PC-3 (cell line): ENCODE measurements around the gene PDHA1. TPM values are rescaled to one million over a fixed set of nuclear protein-coding genes. Genes with fewer than 3 reads are reported as not detected.

ENCODE experiments used
- ATAC-seq: fragments of 200-7000 bp; cut with Tn5 transposase; 2 replicates; pipeline ENCODE4 v1.9.1; 2020; ENCODE audit warnings: mild to moderate bottlenecking, moderate library complexity
- BruUV-seq: library from RNA; stranded (reverse); fragments of 400-500 nt; replicated peaks from 2 replicates; lab custom pipeline; 2021; lab: Mats Ljungman, UMichigan
- CTCF ChIA-PET: fragments of 300-600 bp; sonication (Branson Sonifier 250); formaldehyde crosslinking; loops from one replicate; lab custom pipeline; 2022; ENCODE audit warnings: antibody characterized with exemption; lab: Charles Lee
- POLR2A ChIA-PET: fragments of 300-600 bp; sonication (Branson Sonifier 250); formaldehyde crosslinking; loops from one replicate; lab custom pipeline; 2022; ENCODE audit warnings: antibody characterized with exemption; ENCODE audit not compliant: unreplicated experiment; lab: Charles Lee
- DNase-seq: peaks from one replicate; pipeline ENCODE4 v3.0.0-alpha.2; 2015
- H2AFZ ChIP-seq: fragments of 300-600 bp; sonication (generic); 2 replicates; pipeline ENCODE4 v1.6.0; 2016; ENCODE audit warnings: antibody characterized with exemption, low read length
- H3F3A ChIP-seq: fragments of 300-600 bp; sonication (generic); one replicate; pipeline ENCODE4 v1.6.0; 2017; ENCODE audit warnings: antibody characterized with exemption, low read length, control low read depth, mild to moderate bottlenecking; ENCODE audit not compliant: unreplicated experiment
- H3K27ac ChIP-seq: fragments of 300-600 bp; sonication (generic); 2 replicates; pipeline ENCODE4 v1.5.1; 2016; ENCODE audit warnings: mild to moderate bottlenecking, low read length
- H3K27me3 ChIP-seq: fragments of 300-600 bp; sonication (generic); 2 replicates; pipeline ENCODE4 v1.6.1; 2016; ENCODE audit warnings: low read length, mixed read lengths
- H3K36me3 ChIP-seq: fragments of 300-600 bp; sonication (generic); 2 replicates; pipeline ENCODE4 v1.6.1; 2016; ENCODE audit warnings: low read depth, mixed run types, low read length, mixed read lengths
- H3K4me1 ChIP-seq: fragments of 300-600 bp; sonication (generic); 2 replicates; pipeline ENCODE4 v1.5.1; 2016; ENCODE audit warnings: low read length; ENCODE audit not compliant: insufficient read depth
- H3K4me2 ChIP-seq: fragments of 300-600 bp; sonication (generic); 2 replicates; pipeline ENCODE4 v1.6.0; 2016; ENCODE audit warnings: low read length
- H3K4me3 ChIP-seq: fragments of 300-600 bp; sonication (generic); 2 replicates; pipeline ENCODE4 v1.5.1; 2016; ENCODE audit warnings: mild to moderate bottlenecking, low read length, mixed read lengths
- H3K79me2 ChIP-seq: fragments of 300-600 bp; sonication (generic); 2 replicates; pipeline ENCODE4 v1.6.1; 2017; ENCODE audit warnings: low read length, mixed read lengths
- H3K9ac ChIP-seq: fragments of 300-600 bp; sonication (generic); 2 replicates; pipeline ENCODE4 v1.6.0; 2016; ENCODE audit warnings: mild to moderate bottlenecking, low read length
- H3K9me2 ChIP-seq: fragments of 300-600 bp; sonication (generic); replicated peaks from 2 replicates; pipeline ENCODE4 v1.6.1; 2016; ENCODE audit warnings: mixed run types, low read length, mixed read lengths
- H3K9me3 ChIP-seq: fragments of 300-600 bp; sonication (generic); 2 replicates; pipeline ENCODE4 v1.6.1; 2016; ENCODE audit warnings: low read length, mixed read lengths
- H4K20me1 ChIP-seq: fragments of 300-600 bp; sonication (generic); 2 replicates; pipeline ENCODE4 v1.6.1; 2016; ENCODE audit warnings: low read length, mixed read lengths
- EZH2 ChIP-seq: fragments of 300-600 bp; sonication (generic); IDR thresholded peaks from one replicate; pipeline ENCODE4 v1.6.1; 2017; ENCODE audit warnings: antibody characterized with exemption, mild to moderate bottlenecking, low read length; ENCODE audit not compliant: unreplicated experiment
- EZH2phosphoT487 ChIP-seq: fragments of 300-600 bp; sonication (generic); IDR thresholded peaks from 2 replicates; pipeline ENCODE4 v1.6.1; 2018; ENCODE audit warnings: mild to moderate bottlenecking, antibody characterized with exemption, low read length, borderline replicate concordance
- intact Hi-C: fragments of 100-400 bp; cut with micrococcal nuclease; formaldehyde crosslinking; loops from 2 replicates; pipeline ENCODE4 v1.9.0; 2023
- total RNA-seq: library from RNA; depleted of rRNA; stranded (reverse); fragments of >200 nt; gene quantifications from 2 replicates; pipeline ENCODE4 v1.2.3, GENCODE V29; 2014; rRNA removed
- TF ChIP-seq, protein P1 (sequence below): fragments of 300-600 bp; sonication (generic); conservative IDR thresholded peaks from 2 replicates; pipeline ENCODE4 v1.5.1; 2017; ENCODE audit warnings: antibody characterized with exemption, low read depth, mild to moderate bottlenecking, low read length

The PDHA1 gene
- total RNA-seq, 1 experiment from 2014 or later, result 408 TPM

DNA sequence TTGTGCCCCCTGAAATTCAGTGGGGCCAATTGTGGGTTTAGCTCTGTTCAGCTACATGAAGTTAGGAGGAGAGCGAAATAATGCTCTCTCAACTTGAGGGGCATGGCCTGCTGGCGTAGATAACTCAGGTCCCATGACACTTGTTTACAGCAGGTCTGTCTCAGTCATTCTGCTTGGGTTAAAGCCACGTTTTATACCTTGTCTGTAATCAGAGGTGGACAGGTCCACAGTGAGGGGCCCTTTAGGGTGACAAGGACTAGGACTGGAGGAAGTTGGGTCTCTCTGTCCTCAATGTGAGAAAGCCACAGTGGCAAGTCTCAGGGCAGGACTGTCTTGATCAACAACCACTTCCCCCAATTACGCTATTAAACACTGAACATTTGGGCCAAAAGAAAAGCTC is 49.0 kb downstream of the PDHA1 start:
- CTCF ChIA-PET, result no interaction called here
- no TSS peak for BruUV-seq

DNA sequence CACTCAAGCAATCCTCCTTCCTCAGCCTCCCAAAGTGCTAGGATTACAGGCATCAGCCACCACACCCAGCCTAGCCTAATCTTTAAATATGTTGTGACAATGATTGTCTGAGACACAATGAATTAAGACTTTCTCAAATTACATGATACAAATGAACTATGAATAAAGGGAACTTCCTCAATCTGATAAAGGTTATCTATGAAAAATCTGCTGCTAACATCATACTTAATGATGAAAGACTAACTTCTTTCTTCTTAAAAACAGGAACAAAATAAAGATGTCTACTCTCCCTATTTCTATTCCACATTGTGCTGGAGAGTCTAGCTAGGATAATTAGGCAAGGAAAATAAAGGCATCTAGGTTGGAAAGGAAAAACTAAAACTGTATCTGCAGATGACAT is 60.0 kb downstream of the PDHA1 start:
- Histone ChIP-seq H3K4me3 (no peak overlapping the region), H3K79me2 (no peaks in the 10 kb centered on the region), H3K4me2 (no peak overlapping the region), H2AFZ (no peak overlapping the region), H4K20me1 (no peaks in the 10 kb centered on the region), H3K27ac (no peak overlapping the region), H3K9me2 (no peaks in the 10 kb centered on the region), H3F3A (no peaks in the 10 kb centered on the region), H3K27me3 (no peaks in the 10 kb centered on the region), H3K36me3 (no peaks in the 10 kb centered on the region), H3K4me1 (no peaks in the 10 kb centered on the region), H3K9me3 (no peaks in the 10 kb centered on the region), H3K9ac (no peak overlapping the region)
- DNase-seq, result no peak
- ATAC-seq, result no peak
- no peak for TF ChIP-seq EZH2
- no peak for TF ChIP-seq EZH2phosphoT487
- TF ChIP-seq, protein P1, sequence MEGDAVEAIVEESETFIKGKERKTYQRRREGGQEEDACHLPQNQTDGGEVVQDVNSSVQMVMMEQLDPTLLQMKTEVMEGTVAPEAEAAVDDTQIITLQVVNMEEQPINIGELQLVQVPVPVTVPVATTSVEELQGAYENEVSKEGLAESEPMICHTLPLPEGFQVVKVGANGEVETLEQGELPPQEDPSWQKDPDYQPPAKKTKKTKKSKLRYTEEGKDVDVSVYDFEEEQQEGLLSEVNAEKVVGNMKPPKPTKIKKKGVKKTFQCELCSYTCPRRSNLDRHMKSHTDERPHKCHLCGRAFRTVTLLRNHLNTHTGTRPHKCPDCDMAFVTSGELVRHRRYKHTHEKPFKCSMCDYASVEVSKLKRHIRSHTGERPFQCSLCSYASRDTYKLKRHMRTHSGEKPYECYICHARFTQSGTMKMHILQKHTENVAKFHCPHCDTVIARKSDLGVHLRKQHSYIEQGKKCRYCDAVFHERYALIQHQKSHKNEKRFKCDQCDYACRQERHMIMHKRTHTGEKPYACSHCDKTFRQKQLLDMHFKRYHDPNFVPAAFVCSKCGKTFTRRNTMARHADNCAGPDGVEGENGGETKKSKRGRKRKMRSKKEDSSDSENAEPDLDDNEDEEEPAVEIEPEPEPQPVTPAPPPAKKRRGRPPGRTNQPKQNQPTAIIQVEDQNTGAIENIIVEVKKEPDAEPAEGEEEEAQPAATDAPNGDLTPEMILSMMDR, result no peak
- POLR2A ChIA-PET, result no interaction called here
- intact Hi-C loops, result no loop called here
- no TSS peak for BruUV-seq
- CTCF ChIA-PET, result no interaction called here

More for the DNA sequence above, 49.0 kb downstream of the PDHA1 start:
- H3K9ac ChIP-seq, result no peak overlapping the region
- no peaks in the 10 kb centered on the region for H3K9me2 ChIP-seq
- no peaks in the 10 kb centered on the region for H3F3A ChIP-seq
- ATAC-seq (no peak), DNase-seq (no peak)
- no peak overlapping the region for H3K4me2 ChIP-seq
- POLR2A ChIA-PET, result no interaction called here
- no peaks in the 10 kb centered on the region for H4K20me1 ChIP-seq
- no peaks in the 10 kb centered on the region for H3K4me1 ChIP-seq
- H2AFZ ChIP-seq, result no peak overlapping the region
- no peak overlapping the region for H3K4me3 ChIP-seq
- H3K79me2 ChIP-seq, result no peaks in the 10 kb centered on the region
- H3K9me3 ChIP-seq, result no peaks in the 10 kb centered on the region
- no peak for TF ChIP-seq EZH2
- TF ChIP-seq, protein P1, result no peak
- no peak for TF ChIP-seq EZH2phosphoT487
- no peak overlapping the region for H3K27ac ChIP-seq
- H3K36me3 ChIP-seq, result no peaks in the 10 kb centered on the region
- H3K27me3 ChIP-seq, result no peaks in the 10 kb centered on the region
- intact Hi-C loops, result no loop called here

DNA sequence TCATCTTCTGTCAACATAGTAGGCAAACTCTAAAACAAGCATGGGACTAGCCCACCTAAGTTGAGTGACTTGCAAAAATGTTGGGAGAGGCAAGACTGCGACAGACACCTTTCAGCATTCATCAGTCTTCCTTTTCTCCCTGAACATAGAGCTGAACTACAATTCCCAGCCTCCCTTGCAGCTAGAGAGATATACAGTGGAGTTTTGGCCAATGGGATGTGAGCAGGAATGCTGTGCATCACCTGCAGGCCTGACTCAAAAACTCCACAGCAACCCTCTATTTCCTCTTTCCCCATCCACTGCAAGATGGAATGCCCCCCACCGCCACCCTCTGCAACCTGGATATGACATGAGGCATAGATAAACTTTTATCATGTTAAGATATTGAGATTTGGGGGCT is 66.5 kb downstream of the PDHA1 start:
- POLR2A ChIA-PET, result no interaction called here
- intact Hi-C loops, result no loop called here
- no peak overlapping the region for H3K9ac ChIP-seq
- H3K4me1 ChIP-seq, result no peaks in the 10 kb centered on the region
- H3K27me3 ChIP-seq, result no peaks in the 10 kb centered on the region
- no peaks in the 10 kb centered on the region for H3K36me3 ChIP-seq
- no peaks in the 10 kb centered on the region for H3K9me3 ChIP-seq
- H3K9me2 ChIP-seq, result no peaks in the 10 kb centered on the region
- no peak overlapping the region for H3K27ac ChIP-seq
- ATAC-seq (no peak), DNase-seq (no peak)
- no TSS peak for BruUV-seq
- no peaks in the 10 kb centered on the region for H3K79me2 ChIP-seq
- CTCF ChIA-PET, result no interaction called here
- no peaks in the 10 kb centered on the region for H4K20me1 ChIP-seq
- no peak overlapping the region for H2AFZ ChIP-seq
- H3K4me3 ChIP-seq, result no peak overlapping the region
- TF ChIP-seq EZH2phosphoT487 (no peak), EZH2 (no peak)
- TF ChIP-seq, protein P1, result no peak
- no peaks in the 10 kb centered on the region for H3F3A ChIP-seq
- no peak overlapping the region for H3K4me2 ChIP-seq

Other genes with a start within 250 kb of the PDHA1 start
- 1.1 and 1.4 TPM in 2 replicates for gene ADGRG2, start 221.5 kb upstream of the PDHA1 start, total RNA-seq
- 3.4 and 4.2 TPM in 2 replicates for gene MAP3K15, start 171.6 kb downstream of the PDHA1 start, total RNA-seq